ENCODE data around the gene VPS37D. TPM values are rescaled to one million over a fixed set of nuclear protein-coding genes. Genes with fewer than 3 reads are reported as not detected.
A peak's percentile ranks its signal among the peaks of the same experiment; 100 is the strongest.

The VPS37D gene
- total RNA-seq, 1 experiment from 2014 or later = 1.7 TPM

DNA sequence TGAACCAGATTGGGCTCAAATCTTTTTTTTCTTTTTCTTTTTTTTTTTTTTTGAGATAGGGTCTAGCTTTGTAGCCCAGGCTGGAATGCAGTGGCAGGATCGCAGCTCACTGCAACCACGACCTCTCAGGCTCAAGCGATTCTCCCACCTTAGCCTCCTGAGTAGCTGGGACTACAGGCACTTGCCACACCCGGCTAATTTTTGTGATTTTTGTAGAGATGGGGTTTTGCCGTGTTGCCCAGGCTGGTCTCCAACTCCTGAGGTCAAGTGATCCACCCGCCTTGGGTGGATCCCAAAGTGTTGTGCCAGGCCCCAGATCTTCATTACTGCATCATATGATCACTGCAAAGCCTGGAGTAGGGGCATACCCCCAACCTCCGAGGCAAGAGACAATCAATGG is 12.9 kb downstream of the VPS37D start:
- no peak for DNase-seq (ENCODE audit: low read depth)

DNA sequence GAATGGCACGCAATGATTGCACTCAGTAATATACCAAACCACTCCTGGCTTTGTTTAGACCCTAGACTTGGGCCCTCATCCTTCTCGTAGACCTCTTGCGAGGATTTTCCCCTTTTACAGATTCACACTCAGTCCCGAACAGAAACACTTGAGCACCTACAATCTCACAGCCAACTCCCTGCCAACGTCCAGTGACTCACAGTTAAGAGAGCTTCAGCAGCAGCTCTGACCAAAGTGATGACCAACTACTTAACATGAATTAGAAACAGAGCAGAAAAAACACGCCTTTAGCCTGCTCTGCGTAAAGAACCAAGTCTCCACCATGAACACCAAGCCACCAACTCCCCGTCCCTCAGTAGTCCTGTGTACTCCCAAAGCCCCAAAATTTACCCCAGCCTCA is 13.4 kb downstream of the VPS37D start:
- DNase-seq (ENCODE audit: low read depth) = peak; percentile 66

DNA sequence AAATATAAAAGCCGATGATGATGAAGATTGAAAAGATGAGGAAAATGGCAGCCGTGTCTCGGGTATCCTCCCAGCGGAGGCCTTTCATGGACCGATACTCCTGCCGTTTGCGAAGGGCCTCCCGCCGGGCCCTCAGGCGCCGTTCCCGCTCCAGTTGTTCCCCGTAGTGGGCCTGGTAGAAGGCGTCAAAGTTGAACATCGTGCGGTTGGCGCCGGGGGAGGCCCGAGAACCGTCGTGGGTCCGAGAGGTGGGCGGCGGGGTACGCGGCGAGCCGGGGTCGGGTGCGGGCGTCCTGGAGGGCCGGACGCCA is 15.1 kb downstream of the VPS37D start:
- DNase-seq (ENCODE audit: low read depth) = no peak

DNA sequence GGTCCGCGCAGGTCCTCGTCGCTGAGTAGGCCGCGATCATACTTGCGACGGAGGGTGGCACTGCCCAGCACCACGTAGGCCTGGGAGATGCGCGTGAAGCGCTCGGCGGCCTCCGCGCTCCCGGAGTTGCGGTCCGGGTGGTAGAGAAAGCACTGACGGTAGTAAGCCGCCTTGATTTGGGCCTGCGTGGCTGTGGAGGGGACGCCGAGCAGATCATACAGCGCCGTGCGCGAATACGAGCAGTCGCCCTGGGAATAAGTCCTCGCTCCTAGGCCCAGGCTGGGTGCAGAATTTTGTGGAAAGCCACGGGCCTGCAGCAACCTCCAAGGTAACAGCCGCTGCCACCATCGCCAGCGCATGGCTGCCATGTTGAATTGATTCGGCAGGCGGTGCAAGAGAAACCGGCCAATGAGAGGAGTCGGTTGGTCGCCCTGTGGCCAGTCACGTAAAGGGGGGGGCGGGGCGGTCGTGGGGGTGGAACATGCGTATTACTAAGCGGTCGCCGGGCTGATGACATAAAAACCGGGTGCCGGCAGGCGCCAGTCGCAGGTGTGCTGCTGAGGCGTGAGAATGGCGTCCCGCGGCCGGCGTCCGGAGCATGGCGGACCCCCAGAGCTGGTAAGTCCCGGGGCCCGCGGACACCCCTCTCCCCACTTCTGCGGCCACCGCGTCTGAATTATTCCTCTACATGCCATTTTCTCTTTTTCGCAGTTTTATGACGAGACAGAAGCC is 15.6 kb downstream of the VPS37D start, which contains the start of the genes BUD23 and DNAJC30:
BUD23 (plus strand) TSS at position 542 of the 732 bp plus-strand sequence; CDS start at position 571, 29 bp downstream.
DNAJC30 (minus strand) TSS at position 398 of the 732 bp plus-strand sequence; CDS start at position 368, 30 bp downstream.
- DNase-seq (ENCODE audit: low read depth) = peak; percentile 95

DNA sequence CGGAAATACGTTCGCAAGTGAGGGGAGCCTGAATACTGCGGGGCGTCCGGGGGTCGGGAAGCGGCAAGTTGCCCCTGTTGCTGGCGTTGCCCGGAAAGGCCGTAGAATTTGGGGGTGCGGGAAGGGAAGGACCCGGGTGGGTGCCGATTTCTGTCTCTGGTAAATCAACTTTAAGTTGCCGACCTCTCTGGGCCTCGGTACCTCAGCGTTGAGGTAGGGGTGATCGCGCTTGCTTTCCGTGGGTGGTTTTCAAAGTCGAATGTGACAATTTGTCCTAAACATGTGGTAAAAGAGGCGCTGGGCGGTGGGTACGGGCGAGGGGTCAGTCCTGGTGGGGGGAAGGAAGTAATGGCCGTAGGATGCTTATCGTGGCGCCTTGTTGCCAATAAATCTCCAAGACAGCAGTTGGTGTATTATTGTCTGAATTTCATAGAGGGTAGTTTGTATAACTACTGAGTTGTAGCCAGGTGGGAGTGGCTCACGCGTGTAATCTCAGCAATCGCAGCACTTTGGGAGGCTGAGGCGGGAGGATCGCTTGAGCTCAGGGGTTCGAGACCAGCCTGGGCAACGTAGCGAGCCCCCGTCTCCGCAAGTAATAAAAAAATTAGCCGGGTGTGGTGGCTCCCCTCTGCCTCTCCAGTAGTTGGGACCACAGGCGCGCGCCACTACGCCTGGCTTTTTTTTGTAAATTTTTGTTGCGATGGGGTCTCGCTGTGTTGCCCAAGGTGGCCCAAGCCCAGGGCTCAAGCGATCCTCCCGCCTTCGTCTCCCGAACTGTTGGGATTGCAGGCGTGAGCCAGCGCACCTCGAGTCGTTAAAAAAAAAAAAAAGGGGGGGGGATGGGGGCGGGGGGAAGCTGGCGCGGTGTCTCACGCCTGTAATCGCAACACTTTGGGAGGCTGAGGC is 16.4 kb downstream of the VPS37D start:
- DNase-seq (ENCODE audit: low read depth) = peak; percentile 35

DNA sequence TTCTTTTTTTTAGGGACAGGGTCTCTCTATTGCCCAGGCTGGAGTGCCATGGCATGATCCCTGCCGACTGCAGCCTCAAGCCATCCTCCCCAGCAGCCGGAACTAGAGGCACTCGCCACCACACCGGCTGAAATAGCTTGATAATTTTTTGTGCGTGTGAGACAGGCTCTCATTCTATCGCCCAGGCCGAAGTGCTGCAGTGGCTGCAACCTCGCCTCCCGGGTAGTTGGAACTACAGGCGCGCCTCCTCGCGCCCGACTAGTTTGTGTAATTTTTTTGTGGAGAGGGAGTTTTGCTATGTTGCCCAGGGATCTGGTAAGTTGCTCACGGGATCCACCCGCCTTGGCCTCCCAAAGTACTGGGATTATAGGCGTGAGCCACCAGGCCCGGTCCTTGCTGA is 17.7 kb downstream of the VPS37D start:
- no peak for DNase-seq (ENCODE audit: low read depth)

DNA sequence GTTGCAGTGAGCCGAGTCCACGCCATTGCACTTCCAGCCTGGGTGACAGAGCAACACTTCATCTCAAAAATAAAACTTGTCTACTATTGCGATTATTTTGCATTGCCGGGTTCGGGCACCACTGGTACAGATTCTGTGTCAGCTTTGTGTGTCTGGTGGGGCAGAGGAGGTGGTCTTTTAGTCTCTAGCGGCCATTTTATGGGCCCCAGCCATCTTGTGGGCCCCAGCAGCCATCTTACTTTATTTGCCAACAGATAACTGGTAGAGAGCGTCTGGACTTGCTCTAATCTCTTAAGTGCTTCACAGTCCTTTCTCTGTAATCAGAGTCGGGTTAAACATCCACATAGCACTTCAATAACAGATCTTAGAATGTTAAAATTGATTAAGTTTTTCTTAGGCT is 20.7 kb downstream of the VPS37D start:
- no peak for DNase-seq (ENCODE audit: low read depth)

DNA sequence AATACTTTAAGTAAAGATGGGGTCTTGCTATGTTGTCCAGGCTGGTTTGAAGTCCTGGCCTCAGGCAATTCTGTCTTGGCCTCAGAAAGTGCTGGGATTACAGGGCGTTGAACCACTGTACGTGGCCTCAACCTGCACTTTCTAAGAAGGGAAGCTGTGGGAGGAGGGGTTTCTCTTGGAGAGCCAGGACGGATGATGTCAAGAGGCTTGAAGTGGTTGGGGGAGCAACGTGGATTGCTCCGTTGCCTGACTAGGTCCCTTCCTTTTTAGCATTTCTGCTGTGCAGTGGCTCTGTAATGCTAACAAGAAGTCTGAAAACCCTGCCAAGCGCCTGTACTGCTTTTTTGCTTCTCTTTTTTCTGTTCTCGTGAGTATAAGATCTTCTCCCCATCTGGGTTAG is 23.0 kb downstream of the VPS37D start:
- DNase-seq (ENCODE audit: low read depth) = no peak

DNA sequence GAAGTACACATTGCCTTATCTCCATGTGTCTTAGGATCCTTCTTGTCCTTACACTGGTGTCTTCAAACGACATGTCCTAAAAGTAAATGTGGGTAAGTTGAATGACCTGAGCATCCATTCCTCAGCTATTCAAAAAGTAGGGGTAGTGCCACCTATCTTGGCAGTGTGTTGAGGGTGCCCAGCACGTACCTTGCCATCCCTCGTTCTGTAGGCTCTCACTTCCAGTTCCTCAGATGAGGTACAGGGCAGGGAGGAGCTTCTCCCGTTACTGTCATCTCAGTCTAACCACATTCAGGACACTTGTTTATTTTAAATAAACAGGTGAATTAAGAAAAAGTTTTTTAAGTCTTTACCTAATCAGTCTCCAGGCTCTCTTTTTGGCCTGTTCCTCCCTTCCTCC is 28.7 kb downstream of the VPS37D start:
- no peak for DNase-seq (ENCODE audit: low read depth)

DNA sequence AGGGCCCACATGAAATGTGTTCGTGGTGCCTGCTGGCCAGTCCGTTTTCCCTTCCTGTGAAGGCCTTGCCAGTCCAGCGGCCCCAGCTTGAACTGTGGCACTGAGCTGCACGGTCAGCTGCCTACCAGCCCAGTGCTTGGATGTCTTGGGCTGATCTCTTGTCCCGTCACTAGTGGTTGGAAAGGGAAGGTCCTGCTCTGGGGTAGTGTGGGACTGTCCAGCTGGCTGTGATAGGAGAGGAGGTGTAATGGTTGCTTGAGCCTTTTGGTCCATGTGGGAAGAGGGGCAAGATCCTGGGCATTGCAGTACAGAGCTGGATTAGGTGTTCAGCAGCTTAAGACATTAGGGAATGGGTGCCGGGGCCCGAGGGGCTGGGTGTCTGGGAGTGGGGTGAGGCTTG is 30.8 kb downstream of the VPS37D start:
- no peak for DNase-seq (ENCODE audit: low read depth)

DNA sequence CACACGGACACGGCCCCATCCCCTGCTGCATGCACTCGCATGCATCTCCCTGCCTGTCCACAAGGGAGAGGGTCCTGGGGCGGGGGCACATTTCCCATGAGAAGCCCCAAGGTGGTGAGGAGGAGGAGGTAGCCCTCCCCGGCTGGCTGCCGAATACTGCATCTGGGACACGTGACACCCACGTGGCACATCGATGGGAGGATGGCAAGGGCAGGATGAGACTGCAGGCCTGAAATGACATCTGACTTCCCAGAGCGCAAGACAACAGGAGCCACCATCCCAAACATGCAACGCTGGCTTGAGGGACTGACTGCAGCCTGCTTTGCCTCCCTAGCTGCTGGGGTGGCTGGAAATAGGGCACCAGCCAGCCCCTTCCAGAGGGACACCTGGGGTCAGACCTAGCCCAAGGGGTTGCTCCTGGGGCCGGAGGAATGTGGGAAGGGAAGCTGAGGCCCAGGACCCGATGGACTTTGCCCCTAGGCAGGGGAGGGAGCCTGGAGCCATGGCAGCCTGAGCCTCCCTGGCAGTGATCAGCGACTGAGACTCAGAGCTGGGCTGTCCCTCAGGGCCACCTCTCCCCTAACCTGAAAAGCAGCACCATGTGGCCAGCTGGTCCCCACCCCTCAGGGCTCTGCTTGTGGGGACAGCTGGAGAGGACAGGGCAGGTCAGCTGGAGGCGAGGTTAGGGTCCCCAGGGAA is 31.9 kb downstream of the VPS37D start:
- DNase-seq (ENCODE audit: low read depth) = no peak

DNA sequence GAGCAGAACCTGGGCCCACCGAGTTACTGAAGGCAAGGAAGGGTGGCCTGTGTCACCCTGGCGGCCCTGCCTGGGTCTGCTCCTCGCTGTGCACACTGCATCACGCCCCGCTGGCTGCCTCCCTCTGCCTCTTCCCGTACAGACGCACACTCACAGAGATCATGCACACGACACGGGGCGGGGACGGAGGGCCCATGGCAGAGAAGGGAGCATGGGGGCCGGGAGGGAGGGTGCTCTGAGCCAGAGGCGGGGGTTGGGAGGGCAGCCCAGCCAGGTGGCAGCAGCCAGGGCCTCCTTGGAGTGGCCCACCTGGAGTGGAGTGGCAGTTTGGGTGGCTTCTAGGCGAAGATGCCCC is 32.4 kb downstream of the VPS37D start:
- no peak for DNase-seq (ENCODE audit: low read depth)

DNA sequence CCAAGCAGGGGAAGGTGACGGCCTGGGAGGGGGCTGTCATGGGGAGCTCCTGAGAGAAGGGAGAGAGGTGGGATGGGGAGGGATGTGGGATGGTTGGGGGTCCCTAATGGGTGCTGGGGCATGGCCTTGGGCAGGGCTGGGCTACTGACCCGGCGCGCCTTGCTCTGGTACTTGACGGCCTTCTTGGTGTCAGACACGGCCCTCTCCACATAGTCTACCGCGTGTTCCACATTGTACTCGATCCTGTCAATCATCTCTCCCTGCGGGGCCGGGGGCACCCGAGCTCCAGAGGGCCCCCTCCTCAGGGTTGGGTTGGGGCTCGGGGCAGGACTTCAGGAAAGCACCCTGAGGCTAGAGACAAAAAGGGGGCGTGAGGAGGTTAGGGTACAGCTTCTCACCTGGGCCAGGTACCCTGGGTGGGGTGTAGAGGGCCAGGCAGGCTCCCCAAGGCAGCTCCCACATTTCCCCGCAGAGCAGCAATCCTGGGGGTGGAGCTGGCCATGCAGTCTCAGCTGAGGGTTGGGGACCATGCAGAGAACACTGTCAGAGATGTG is 33.0 kb downstream of the VPS37D start:
- no peak for DNase-seq (ENCODE audit: low read depth)

DNA sequence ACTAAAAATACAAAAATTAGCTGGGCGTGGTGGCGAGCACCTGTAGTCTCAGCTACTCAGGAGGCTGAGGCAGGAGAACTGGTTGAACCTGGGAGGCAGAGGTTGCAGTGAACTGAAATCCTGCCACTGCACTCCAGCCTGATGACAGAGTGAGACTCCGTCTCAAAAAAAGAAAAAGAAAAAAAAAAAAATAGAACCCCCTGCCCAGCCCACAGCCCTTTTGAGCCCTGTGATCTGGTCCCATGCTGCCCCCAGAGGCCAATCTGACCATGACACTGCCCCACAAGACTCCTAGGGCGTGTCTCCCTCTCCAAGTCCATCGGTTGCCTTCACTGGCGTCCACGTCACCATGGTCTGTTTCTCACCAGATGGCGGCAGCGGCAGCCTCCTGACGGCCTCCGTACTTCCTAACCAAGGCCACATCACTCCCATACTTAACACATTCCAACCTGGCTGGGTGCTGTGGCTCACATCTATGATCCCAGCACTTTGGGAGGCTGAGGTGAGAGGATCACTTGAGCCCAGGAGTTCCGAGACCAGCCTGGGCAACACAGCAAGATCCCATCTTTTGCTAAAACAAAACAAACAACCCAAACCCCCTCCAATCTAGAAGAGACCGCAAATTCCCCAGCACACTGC is 33.8 kb downstream of the VPS37D start:
- DNase-seq (ENCODE audit: low read depth) = peak; percentile 50

DNA sequence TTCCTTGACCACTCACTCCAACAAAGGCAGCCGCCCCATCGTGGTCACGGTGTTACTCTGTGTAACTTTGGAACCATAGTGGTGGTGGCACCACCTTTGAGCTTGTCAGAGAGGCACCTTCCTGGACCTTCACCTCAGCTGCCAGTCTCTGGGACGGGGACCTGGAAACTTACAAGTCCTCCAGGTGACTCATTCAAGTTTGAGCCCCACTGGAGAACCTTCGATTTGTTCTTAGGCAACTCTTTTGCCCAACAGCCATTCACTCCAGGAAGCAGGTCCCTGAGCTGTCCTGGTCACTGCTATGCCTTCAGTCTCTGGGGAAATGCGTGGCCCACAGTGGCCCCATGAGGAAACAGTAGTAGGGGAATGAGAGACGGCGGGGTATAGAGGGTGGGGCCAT is 34.6 kb downstream of the VPS37D start:
- no peak for DNase-seq (ENCODE audit: low read depth)

DNA sequence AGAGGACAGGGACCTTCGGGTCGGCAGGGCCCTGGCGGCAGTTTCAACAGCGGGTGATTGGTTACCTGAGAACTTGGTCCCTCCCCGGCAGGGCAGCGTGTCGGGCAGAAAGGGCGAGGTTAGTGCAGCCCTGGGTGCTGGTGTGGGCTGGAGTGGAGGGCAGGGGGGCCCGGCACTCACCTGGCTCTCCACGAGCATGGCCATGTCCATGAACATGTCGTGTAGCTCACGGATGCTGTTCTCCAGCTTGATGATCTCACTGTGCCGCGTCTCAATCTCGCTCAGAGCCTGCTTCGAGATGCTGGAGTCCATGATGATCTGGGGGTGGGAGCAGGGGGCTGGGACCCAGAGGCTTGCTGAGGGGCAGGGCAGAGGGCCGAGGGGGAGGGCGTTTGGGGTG is 35.0 kb downstream of the VPS37D start:
- DNase-seq (ENCODE audit: low read depth) = no peak

DNA sequence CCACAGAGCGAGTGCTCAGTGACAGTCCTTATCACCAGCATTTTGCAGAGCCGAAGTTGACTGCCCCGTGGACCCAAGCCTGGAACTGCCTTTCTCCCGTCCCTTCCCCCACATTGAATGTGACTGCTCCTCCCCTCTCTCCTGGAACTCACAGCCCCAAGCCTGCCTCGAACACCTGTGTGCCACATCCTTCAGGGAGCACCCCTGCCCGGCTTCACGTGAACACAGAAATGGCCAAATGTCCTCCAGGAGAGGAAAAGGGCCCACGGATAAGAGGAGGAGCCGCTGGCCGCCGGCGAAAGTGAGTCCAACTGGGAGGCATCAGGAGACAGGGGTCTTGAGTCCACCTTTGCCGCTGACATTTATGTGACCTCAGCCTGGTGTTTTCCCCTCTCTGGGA is 35.6 kb downstream of the VPS37D start:
- DNase-seq (ENCODE audit: low read depth) = no peak

DNA sequence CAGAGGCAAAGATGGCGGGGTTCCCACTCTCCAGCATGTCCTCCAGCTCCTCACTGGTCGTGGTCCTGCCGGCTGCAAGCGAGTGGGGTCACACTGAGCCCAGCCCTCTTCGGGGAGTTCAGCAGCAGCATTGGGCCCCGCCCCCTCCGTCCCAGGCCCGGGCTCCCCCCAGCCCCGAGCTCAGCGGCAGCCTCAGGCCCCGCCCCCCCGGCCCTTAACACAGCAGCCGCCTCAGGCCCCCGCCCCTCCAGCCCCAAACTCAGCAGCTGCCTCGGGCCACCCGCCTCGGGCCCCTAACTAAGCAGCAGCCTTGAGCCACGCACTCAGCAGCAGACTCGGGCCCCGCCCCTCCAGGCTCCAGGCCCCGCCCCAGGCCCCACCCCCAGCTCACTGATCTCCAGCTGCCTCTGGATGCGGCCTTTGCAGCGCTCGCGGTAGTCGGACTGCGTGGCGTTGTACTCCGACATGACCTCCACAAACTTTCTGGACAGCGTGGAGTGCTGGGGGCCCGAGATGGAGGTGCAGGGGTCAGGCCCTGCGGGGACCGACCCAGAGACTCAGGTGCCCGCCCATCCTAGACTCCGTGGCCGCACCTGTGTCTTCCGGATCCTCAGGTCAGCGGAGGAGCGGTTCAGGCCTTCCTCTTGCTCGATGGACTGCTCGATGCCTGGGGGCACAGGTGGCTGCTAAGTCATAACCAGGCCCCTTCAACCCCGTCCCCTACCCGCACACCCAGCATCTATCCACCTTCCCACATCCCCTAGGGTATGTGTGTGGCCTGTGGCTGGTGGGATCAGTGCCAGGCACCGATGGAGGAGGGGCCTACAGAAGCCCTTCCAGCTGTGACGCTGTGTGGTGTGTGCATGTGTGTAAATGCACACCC is 36.4 kb downstream of the VPS37D start:
- no peak for DNase-seq (ENCODE audit: low read depth)

DNA sequence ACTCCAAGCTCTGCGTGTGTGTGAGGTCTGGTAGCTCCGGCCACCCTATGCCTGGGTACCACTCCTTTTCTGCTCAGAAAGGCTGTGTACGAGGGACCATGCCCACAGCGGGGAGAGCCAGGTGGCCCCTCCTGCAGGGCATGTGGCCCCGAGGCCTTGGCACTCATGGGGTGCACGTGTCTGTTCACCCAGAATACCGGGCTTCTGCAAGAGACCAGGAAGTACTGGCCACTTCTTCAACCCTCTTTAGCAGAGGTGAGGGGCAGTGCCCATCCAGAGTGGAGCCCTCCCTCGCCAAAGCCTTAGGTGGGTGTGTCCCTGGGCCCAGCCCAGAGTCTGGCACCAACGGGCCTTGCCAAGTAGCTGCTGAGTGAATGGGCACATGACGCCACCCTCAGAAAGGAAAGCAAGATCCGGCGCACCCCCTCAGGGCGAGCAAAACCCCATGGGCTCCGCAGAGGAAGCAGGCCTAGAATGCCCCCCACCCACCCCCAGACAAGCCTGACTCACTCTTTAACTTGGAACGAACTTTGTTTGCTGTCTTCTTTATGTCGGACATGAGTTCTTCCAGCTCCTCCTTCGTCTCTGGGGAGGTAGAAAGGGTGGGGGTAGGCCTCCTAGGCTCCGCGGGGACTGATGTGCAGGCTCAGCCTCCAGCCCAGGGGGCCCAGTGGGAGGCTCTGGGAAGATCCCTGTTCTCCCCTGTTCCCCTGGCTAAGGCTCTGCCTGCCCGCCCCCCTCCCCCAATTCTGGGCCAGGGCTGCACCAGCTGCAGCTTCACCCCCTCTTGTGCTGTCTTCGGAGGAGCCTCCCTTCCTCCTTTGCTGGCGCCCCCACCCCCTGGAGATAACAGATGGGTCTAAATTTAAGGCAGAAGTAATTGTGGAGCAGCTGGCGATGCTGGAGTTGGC is 37.3 kb downstream of the VPS37D start:
- DNase-seq (ENCODE audit: low read depth) = no peak

DNA sequence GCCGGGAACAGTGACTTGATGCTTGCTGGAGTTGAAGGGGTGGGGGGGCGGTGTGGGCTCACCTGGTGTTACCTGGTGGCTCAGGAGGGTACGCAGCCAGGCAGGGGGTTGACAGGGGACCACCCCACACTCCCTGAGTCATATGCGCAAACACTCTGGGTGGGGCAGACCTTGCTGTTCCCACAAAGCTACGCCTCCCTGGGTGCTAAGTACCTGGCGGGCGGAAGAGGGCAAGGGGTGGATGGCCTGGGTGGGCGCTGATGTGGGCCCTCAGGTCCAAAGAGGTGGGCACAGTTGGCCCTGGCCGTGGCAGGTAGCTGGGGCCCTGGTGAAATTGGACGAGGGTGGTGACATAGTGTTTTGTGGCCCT is 37.9 kb downstream of the VPS37D start:
- no peak for DNase-seq (ENCODE audit: low read depth)
